OCI-LY7 (cell line): ENCODE results near the gene ZCCHC2.

Experiments used
- CTCF ChIP-seq: fragments of 200-600 bp; sonication (generic); conservative IDR thresholded peaks from 2 replicates; pipeline ENCODE4 v1.5.1; 2014; ENCODE audit warnings: mild to moderate bottlenecking, antibody characterized with exemption, low read length, moderate library complexity, mixed read lengths
- EZH2phosphoT487 ChIP-seq: fragments of 200-600 bp; sonication (generic); IDR thresholded peaks from 2 replicates; pipeline ENCODE4 v1.6.1; 2018; ENCODE audit warnings: low read depth, borderline replicate concordance, mild to moderate bottlenecking, mixed run types, antibody characterized with exemption, low read length, moderate library complexity, mixed read lengths

GRCh38 chr18:62574776-62575175 is 52.0 kb downstream of the ZCCHC2 start:
- TF ChIP-seq CTCF (no peak), EZH2phosphoT487 (no peak)
